GM23248 (cell line): ENCODE results near the gene APOL2. TPM values are rescaled to one million over a fixed set of nuclear protein-coding genes. Genes with fewer than 3 reads are reported as not detected.

Source experiments
- DNase-seq: peaks from one replicate; pipeline ENCODE4 v3.0.0-alpha.2; 2015
- H2AFZ ChIP-seq: fragments of 200-600 bp; sonication (generic); 2 replicates; pipeline ENCODE4 v1.6.1; 2016; ENCODE audit warnings: antibody characterized with exemption
- H3F3A ChIP-seq: fragments of 200-600 bp; sonication (generic); 2 replicates; pipeline ENCODE4 v1.6.1; 2016; ENCODE audit warnings: mild to moderate bottlenecking, antibody characterized with exemption, mixed run types; ENCODE audit not compliant: insufficient read depth
- H3K27ac ChIP-seq: fragments of 200-600 bp; sonication (generic); 2 replicates; pipeline ENCODE4 v1.5.1; 2016; ENCODE audit warnings: mild to moderate bottlenecking
- H3K27me3 ChIP-seq: fragments of 200-600 bp; sonication (generic); replicated peaks from 2 replicates; pipeline ENCODE4 v1.6.1; 2016; ENCODE audit warnings: mild to moderate bottlenecking; ENCODE audit not compliant: insufficient read depth
- H3K36me3 ChIP-seq: fragments of 200-600 bp; sonication (generic); 2 replicates; pipeline ENCODE4 v1.6.1; 2016; ENCODE audit warnings: low read depth, mild to moderate bottlenecking
- H3K4me1 ChIP-seq: fragments of 200-600 bp; sonication (generic); 2 replicates; pipeline ENCODE4 v1.6.1; 2016; ENCODE audit warnings: mild to moderate bottlenecking; ENCODE audit not compliant: insufficient read depth
- H3K4me2 ChIP-seq: fragments of 200-600 bp; sonication (generic); one replicate; pipeline ENCODE4 v1.6.1; 2016; ENCODE audit warnings: mild to moderate bottlenecking; ENCODE audit not compliant: unreplicated experiment
- H3K4me3 ChIP-seq: fragments of 200-600 bp; sonication (generic); 2 replicates; pipeline ENCODE4 v1.5.1; 2016; ENCODE audit warnings: mild to moderate bottlenecking
- H3K79me2 ChIP-seq: fragments of 200-600 bp; sonication (generic); 2 replicates; pipeline ENCODE4 v1.6.1; 2016; ENCODE audit warnings: mild to moderate bottlenecking; ENCODE audit not compliant: insufficient read depth
- H3K9ac ChIP-seq: fragments of 200-600 bp; sonication (generic); 2 replicates; pipeline ENCODE4 v1.6.1; 2016; ENCODE audit warnings: mild to moderate bottlenecking
- H3K9me2 ChIP-seq: fragments of 200-600 bp; sonication (generic); 2 replicates; pipeline ENCODE4 v1.6.1; 2016; ENCODE audit warnings: mixed run types, mild to moderate bottlenecking, moderate library complexity; ENCODE audit not compliant: insufficient read depth
- H3K9me3 ChIP-seq: fragments of 200-600 bp; sonication (generic); one replicate; pipeline ENCODE4 v1.6.1; 2017; ENCODE audit warnings: low read depth
- H4K20me1 ChIP-seq: fragments of 200-600 bp; sonication (generic); 2 replicates; pipeline ENCODE4 v1.6.0; 2016; ENCODE audit not compliant: insufficient read depth
- EZH2 ChIP-seq: fragments of 200-600 bp; sonication (generic); IDR thresholded peaks from 2 replicates; pipeline ENCODE4 v1.6.1; 2018; ENCODE audit warnings: antibody characterized with exemption, mild to moderate bottlenecking; ENCODE audit not compliant: insufficient read depth, poor library complexity, severe bottlenecking
- EZH2phosphoT487 ChIP-seq: fragments of 200-600 bp; sonication (generic); IDR thresholded peaks from 2 replicates; pipeline ENCODE4 v1.6.1; 2018; ENCODE audit warnings: antibody characterized with exemption, moderate library complexity, mild to moderate bottlenecking, low read depth; ENCODE audit not compliant: insufficient read depth
- WGBS, 2 experiments: methylation state at CpG; one replicate each; pipeline ENCODE4 v1.1.6; 2015 to 2017; ENCODE audit warnings: low lambda C conversion rate in 2 of 2, low coverage in 1 of 2; ENCODE audit errors: missing lambda C conversion rate in 2 of 2; 5-methylcytosine and 5-hydroxymethylcytosine counted together
- in situ Hi-C: fragments of 300-500 bp; cut with MboI; formaldehyde crosslinking; loops from 2 replicates; pipeline ENCODE4 v1.15.0; 2020
- microRNA-seq: library from miRNA; unstranded; fragments of <30 nt; microRNA quantifications from one replicate; pipeline ENCODE4, GENCODE V29; 2016; ENCODE audit warnings: borderline number of aligned reads
- polyA plus RNA-seq: library from polyadenylated mRNA; unstranded; fragments of >200 nt; fragmentation: Nextera tagmentation; extraction: Ambion mirVana; gene quantifications from 2 replicates; pipeline ENCODE4 v1.2.1, GENCODE V29; 2016
- small RNA-seq: library from RNA; depleted of rRNA; stranded (forward); fragments of <200 nt; gene quantifications from one replicate; pipeline ENCODE3, GENCODE V24; 2014; ENCODE audit warnings: low read depth, low replicate concordance
- total RNA-seq: library from RNA; depleted of rRNA; stranded (reverse); fragments of >200 nt; shearing (Covaris generic); gene quantifications from 2 replicates; pipeline ENCODE4 v1.2.3, GENCODE V29; 2014; rRNA removed

Gene APOL2
- total and polyA plus RNA-seq, 2 experiments from 2014 or later = 28.4 to 37.7 TPM

DNA sequence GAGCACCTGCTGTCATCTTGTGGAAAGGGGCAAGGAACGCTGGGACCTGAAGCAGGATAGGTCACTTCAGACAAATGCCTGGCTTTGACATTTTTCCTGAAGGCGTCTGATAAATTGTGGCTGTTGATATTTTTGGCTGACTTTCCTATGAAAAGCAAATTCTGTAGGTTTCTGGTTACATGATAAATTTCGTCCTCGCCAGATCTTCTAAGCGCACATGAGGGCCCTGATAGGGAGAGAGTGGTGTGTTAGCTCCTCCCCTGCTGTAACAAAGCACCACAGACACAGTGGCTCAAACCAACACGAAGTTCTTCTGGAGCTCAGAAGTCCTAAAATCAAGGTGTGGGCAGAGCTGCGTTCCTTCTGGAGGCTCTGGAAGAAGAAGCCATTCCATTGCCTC, 57.3 kb downstream of the APOL2 start:
- Histone ChIP-seq H3K9me2 (no peaks in the 10 kb centered on the region), H2AFZ (no peak overlapping the region), H3F3A (no peaks in the 10 kb centered on the region), H3K79me2 (no peaks in the 10 kb centered on the region), H3K9me3 (no peaks in the 10 kb centered on the region), H3K9ac (no peak overlapping the region), H3K4me2 (no peak overlapping the region), H3K27ac (no peak overlapping the region), H3K27me3 (no peaks in the 10 kb centered on the region), H3K4me3 (no peak overlapping the region), H4K20me1 (no peaks in the 10 kb centered on the region), H3K36me3 (no peaks in the 10 kb centered on the region), H3K4me1 (peaks cover 7% of the 10 kb centered on the region)
- TF ChIP-seq EZH2phosphoT487 (no peak), EZH2 (no peak)
- no peak for DNase-seq
- in situ Hi-C loops = loop anchor here (5.0 to 25.0 kb wide), 2 partner anchors 35 to 305 kb away; partner anchors contain the start of gene TXN2
- 77 to 78% methylated on average over 7 of the region's 7 CpGs for WGBS, 2 experiments

DNA sequence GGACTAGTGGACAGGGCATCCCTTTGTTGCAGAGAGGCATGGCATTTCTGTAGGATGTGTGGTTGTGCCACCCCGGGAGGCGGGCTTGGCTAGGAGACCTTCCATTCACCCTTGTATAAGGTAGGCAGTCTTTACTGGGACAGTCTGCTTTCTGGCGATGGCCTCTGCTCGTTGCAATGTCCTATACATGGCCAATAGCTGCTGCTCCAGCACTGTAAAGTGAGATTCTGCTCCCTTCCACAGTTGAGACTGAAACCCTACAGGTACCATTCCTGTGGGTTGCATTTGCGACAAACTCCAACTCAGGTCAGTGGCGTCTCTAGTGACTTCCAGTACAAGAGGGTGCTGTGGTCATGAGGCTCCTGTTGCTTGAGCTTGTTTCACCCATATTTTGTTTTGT, 58.4 kb downstream of the APOL2 start:
- 67 to 73% methylated on average over 6 of the region's 6 CpGs for WGBS, 2 experiments
- H2AFZ ChIP-seq = no peak overlapping the region
- no peak overlapping the region for H3K4me3 ChIP-seq
- H3K27ac ChIP-seq = no peak overlapping the region
- H3K4me1 ChIP-seq = peaks cover 7% of the 10 kb centered on the region
- H3K36me3 ChIP-seq = no peaks in the 10 kb centered on the region
- no peak overlapping the region for H3K4me2 ChIP-seq
- no peak overlapping the region for H3K9ac ChIP-seq
- H3K9me2 ChIP-seq = no peaks in the 10 kb centered on the region
- DNase-seq = no peak
- H3F3A ChIP-seq = no peaks in the 10 kb centered on the region
- H4K20me1 ChIP-seq = no peaks in the 10 kb centered on the region
- in situ Hi-C loops = loop anchor here (5.0 to 25.0 kb wide), 2 partner anchors 34 to 306 kb away; partner anchors contain the start of gene TXN2
- H3K9me3 ChIP-seq = no peaks in the 10 kb centered on the region
- H3K27me3 ChIP-seq = no peaks in the 10 kb centered on the region
- TF ChIP-seq EZH2 = no peak
- H3K79me2 ChIP-seq = no peaks in the 10 kb centered on the region

GRCh38 chr22:36180038-36180880, 59.1 kb downstream of the APOL2 start:
- no peaks in the 10 kb centered on the region for H4K20me1 ChIP-seq
- no peaks in the 10 kb centered on the region for H3K36me3 ChIP-seq
- TF ChIP-seq EZH2 (no peak), EZH2phosphoT487 (no peak)
- H3K9ac ChIP-seq = no peak overlapping the region
- H3K9me2 ChIP-seq = no peaks in the 10 kb centered on the region
- DNase-seq = peak; percentile 81
- H3K4me3 ChIP-seq = no peak overlapping the region
- H3K79me2 ChIP-seq = no peaks in the 10 kb centered on the region
- in situ Hi-C loops = loop anchor here (5.0 to 25.0 kb wide), 2 partner anchors 33 to 307 kb away; partner anchors contain the start of gene TXN2
- H3K4me1 ChIP-seq = peaks cover 7% of the 10 kb centered on the region
- H3K27me3 ChIP-seq = no peaks in the 10 kb centered on the region
- no peak overlapping the region for H2AFZ ChIP-seq
- H3K27ac ChIP-seq = no peak overlapping the region
- WGBS, 2 experiments = 44% methylated on average over 22 of the region's 22 CpGs
- no peaks in the 10 kb centered on the region for H3F3A ChIP-seq
- H3K4me2 ChIP-seq = no peak overlapping the region
- no peaks in the 10 kb centered on the region for H3K9me3 ChIP-seq

- Histone ChIP-seq H3K9me2 (no peaks in the 10 kb centered on the region), H3K79me2 (no peaks in the 10 kb centered on the region), H3K9me3 (no peaks in the 10 kb centered on the region), H3K4me3 (no peak overlapping the region), H3K36me3 (no peaks in the 10 kb centered on the region), H3K27ac (no peak overlapping the region), H2AFZ (no peak overlapping the region), H3K27me3 (no peaks in the 10 kb centered on the region), H3K4me2 (no peak overlapping the region), H3F3A (no peaks in the 10 kb centered on the region), H4K20me1 (no peaks in the 10 kb centered on the region), H3K4me1 (no peaks in the 10 kb centered on the region), H3K9ac (no peak overlapping the region)
- in situ Hi-C loops = loop anchor here (25.0 kb wide), 1 partner anchor 310 kb away; the partner anchor contains the start of gene TXN2
- 52 to 60% methylated on average over 3 of the region's 3 CpGs for WGBS, 2 experiments
- TF ChIP-seq EZH2 = no peak
- no peak for TF ChIP-seq EZH2phosphoT487
- DNase-seq = no peak
Measured at GRCh38 chr22:36177160-36177559, 62.2 kb downstream of the APOL2 start.

Small RNA genes within 50 kb of the gene (microRNA-seq; reads per million reads assigned to microRNA genes)
- 3.1 reads per million for gene MIR6819

Small RNA genes within 50 kb of the gene (small RNA-seq; reads per million reads assigned to genes)
- not detected for gene MIR6819

Other genes starting within 250 kb of the APOL2 start
- gene RBFOX2, start 210.7 kb downstream of the APOL2 start, total RNA-seq = 136 and 139 TPM in 2 replicates
- gene RBFOX2, start 210.7 kb downstream of the APOL2 start, polyA plus RNA-seq = 127 and 135 TPM in 2 replicates
- gene APOL3, start 78.8 kb downstream of the APOL2 start, total RNA-seq = 5.5 and 6.2 TPM in 2 replicates
- 3.4 and 4.0 TPM in 2 replicates for gene APOL3, start 78.8 kb downstream of the APOL2 start, polyA plus RNA-seq
- gene APOL4, start 37.7 kb downstream of the APOL2 start, total RNA-seq = not detected in 2 replicates
- gene APOL4, start 37.7 kb downstream of the APOL2 start, polyA plus RNA-seq = 0.06 TPM in 1 of 2 replicates, not detected in the other
- gene APOL1, start 13.6 kb upstream of the APOL2 start, total RNA-seq = 8.3 and 8.6 TPM in 2 replicates
- 12.8 and 14.2 TPM in 2 replicates for gene APOL1, start 13.6 kb upstream of the APOL2 start, polyA plus RNA-seq
- gene MYH9, start 148.4 kb upstream of the APOL2 start, total RNA-seq = 420 and 453 TPM in 2 replicates
- gene MYH9, start 148.4 kb upstream of the APOL2 start, polyA plus RNA-seq = 282 and 287 TPM in 2 replicates
- gene TXN2, start 242.1 kb upstream of the APOL2 start, total RNA-seq = 24.0 and 33.1 TPM in 2 replicates
- gene TXN2, start 242.1 kb upstream of the APOL2 start, polyA plus RNA-seq = 104 and 109 TPM in 2 replicates